AG20443 (cell line): ENCODE data around the gene RTTN.
"Not testable (repeated sequence)": the region's sequence is repeated elsewhere in the genome, so short reads cannot be mapped to it uniquely, and the experiment has no call there.

ENCODE experiments used
- DNase-seq: peaks from one replicate; pipeline ENCODE4 v3.0.0; 2012; ENCODE audit warnings: low spot score, mixed read lengths

Gene RTTN

GRCh38 chr18:69980982-69981804 lies 224.3 kb downstream of the RTTN start:
- no peak for DNase-seq

- no peak for DNase-seq
Observed at GRCh38 chr18:69980509-69980908, 225.0 kb downstream of the RTTN start.

- DNase-seq = no peak
Observed at GRCh38 chr18:69978732-69979715, 226.5 kb downstream of the RTTN start.

GRCh38 chr18:69975294-69975693 lies 230.2 kb downstream of the RTTN start:
- not testable (repeated sequence) for DNase-seq

- no peak for DNase-seq
Observed at GRCh38 chr18:69974365-69974764, 231.1 kb downstream of the RTTN start.

GRCh38 chr18:69969491-69969890 lies 236.0 kb downstream of the RTTN start:
- DNase-seq = no peak

GRCh38 chr18:69968039-69968438 lies 237.4 kb downstream of the RTTN start:
- DNase-seq = no peak

- no peak for DNase-seq
Observed at GRCh38 chr18:69963196-69963595, 242.3 kb downstream of the RTTN start.

GRCh38 chr18:69961718-69962117 lies 243.8 kb downstream of the RTTN start:
- no peak for DNase-seq

- DNase-seq = no peak
Observed at GRCh38 chr18:69958422-69958821, 247.1 kb downstream of the RTTN start.

- DNase-seq = no peak
Observed at GRCh38 chr18:69957747-69958146, 247.7 kb downstream of the RTTN start.

- no peak for DNase-seq
Observed at GRCh38 chr18:69956665-69957620, 248.5 kb downstream of the RTTN start.

GRCh38 chr18:69956057-69956456 lies 249.4 kb downstream of the RTTN start:
- DNase-seq = no peak

GRCh38 chr18:69954719-69955480 lies 250.6 kb downstream of the RTTN start:
- DNase-seq = no peak

- no peak for DNase-seq
Observed at GRCh38 chr18:69953191-69953590, 252.3 kb downstream of the RTTN start.
